Astrocyte (in vitro differentiated cells and primary cell): ENCODE data around the gene SIGLEC11. TPM values are rescaled to one million over a fixed set of nuclear protein-coding genes. Genes with fewer than 3 reads are reported as not detected.

Experiments
- DNase-seq: peaks from one replicate; pipeline ENCODE4 v3.0.0-alpha.2; 2010; ENCODE audit warnings: low read depth
- FAIRE-seq: peaks from 2 replicates; lab custom pipeline; 2011; peaks lifted over from hg19 to GRCh38; lab: Jason Lieb, UNC
- H2AFZ ChIP-seq: 2 replicates; pipeline ENCODE4 v1.6.0; 2012; ENCODE audit warnings: low read depth, low read length, inconsistent platforms
- H3K27ac ChIP-seq: 2 replicates; pipeline ENCODE4 v1.5.1; 2011; ENCODE audit warnings: low read depth, low read length, inconsistent platforms
- H3K27me3 ChIP-seq: 2 replicates; pipeline ENCODE4 v1.6.0; 2011; ENCODE audit warnings: low read length, inconsistent platforms; ENCODE audit not compliant: insufficient read depth
- H3K36me3 ChIP-seq: 2 replicates; pipeline ENCODE4 v1.5.1; 2011; ENCODE audit warnings: low read length, inconsistent platforms; ENCODE audit not compliant: insufficient read depth
- H3K4me1 ChIP-seq: 2 replicates; pipeline ENCODE4 v1.5.1; 2011; ENCODE audit warnings: low read length, inconsistent platforms; ENCODE audit not compliant: insufficient read depth
- H3K4me2 ChIP-seq: 2 replicates; pipeline ENCODE4 v1.6.0; 2012; ENCODE audit warnings: low read length, inconsistent platforms
- H3K4me3 ChIP-seq: 2 replicates; pipeline ENCODE4 v1.5.1; 2011; ENCODE audit warnings: low read depth, mild to moderate bottlenecking, low read length, inconsistent platforms; ENCODE audit not compliant: insufficient read depth
- H3K79me2 ChIP-seq: 2 replicates; pipeline ENCODE4 v1.6.0; 2012; ENCODE audit warnings: mild to moderate bottlenecking, low read length, inconsistent platforms; ENCODE audit not compliant: insufficient read depth
- H3K9ac ChIP-seq: 2 replicates; pipeline ENCODE4 v1.6.0; 2012; ENCODE audit warnings: mild to moderate bottlenecking, low read length, inconsistent platforms
- H3K9me3 ChIP-seq: 2 replicates; pipeline ENCODE4 v1.5.1; 2012; ENCODE audit warnings: low read depth, mild to moderate bottlenecking, low read length, inconsistent platforms; ENCODE audit not compliant: insufficient read depth
- H4K20me1 ChIP-seq: 2 replicates; pipeline ENCODE4 v1.6.0; 2012; ENCODE audit warnings: low read length, inconsistent platforms; ENCODE audit not compliant: insufficient read depth
- H3K27ac Mint-ChIP-seq: one replicate; pipeline ENCODE4 v1.8.0; 2021; ENCODE audit warnings: mild to moderate bottlenecking, mixed read lengths; ENCODE audit not compliant: unreplicated experiment
- H3K27me3 Mint-ChIP-seq: one replicate; pipeline ENCODE4 v1.8.0; 2021; ENCODE audit warnings: low read depth, mixed read lengths; ENCODE audit not compliant: unreplicated experiment
- H3K36me3 Mint-ChIP-seq: one replicate; pipeline ENCODE4 v1.8.0; 2021; ENCODE audit warnings: low read depth, mixed read lengths; ENCODE audit not compliant: unreplicated experiment
- H3K4me1 Mint-ChIP-seq: one replicate; pipeline ENCODE4 v1.8.0; 2021; ENCODE audit warnings: low read depth, mixed read lengths; ENCODE audit not compliant: unreplicated experiment
- H3K4me3 Mint-ChIP-seq: one replicate; pipeline ENCODE4 v1.8.0; 2021; ENCODE audit warnings: mild to moderate bottlenecking, moderate library complexity, mixed read lengths; ENCODE audit not compliant: unreplicated experiment
- H3K9me3 Mint-ChIP-seq: one replicate; pipeline ENCODE4 v1.8.0; 2021; ENCODE audit warnings: mild to moderate bottlenecking, mixed read lengths; ENCODE audit not compliant: unreplicated experiment
- CTCF ChIP-seq: IDR thresholded peaks from 2 replicates; pipeline ENCODE4 v1.5.1; 2011; ENCODE audit warnings: low read depth, mild to moderate bottlenecking, inconsistent platforms, low read length, moderate library complexity; ENCODE audit not compliant: insufficient read depth
- EZH2 ChIP-seq: IDR thresholded peaks from 2 replicates; pipeline ENCODE4 v1.6.1; 2012; ENCODE audit warnings: mild to moderate bottlenecking, low read length, inconsistent platforms; ENCODE audit not compliant: insufficient read depth
- total RNA-seq: library from RNA; stranded (reverse); gene quantifications from 2 replicates; pipeline ENCODE4 v1.2.1, GENCODE V29; 2021

Gene SIGLEC11
- total RNA-seq, 1 donor from 2014 or later = not detected

DNA sequence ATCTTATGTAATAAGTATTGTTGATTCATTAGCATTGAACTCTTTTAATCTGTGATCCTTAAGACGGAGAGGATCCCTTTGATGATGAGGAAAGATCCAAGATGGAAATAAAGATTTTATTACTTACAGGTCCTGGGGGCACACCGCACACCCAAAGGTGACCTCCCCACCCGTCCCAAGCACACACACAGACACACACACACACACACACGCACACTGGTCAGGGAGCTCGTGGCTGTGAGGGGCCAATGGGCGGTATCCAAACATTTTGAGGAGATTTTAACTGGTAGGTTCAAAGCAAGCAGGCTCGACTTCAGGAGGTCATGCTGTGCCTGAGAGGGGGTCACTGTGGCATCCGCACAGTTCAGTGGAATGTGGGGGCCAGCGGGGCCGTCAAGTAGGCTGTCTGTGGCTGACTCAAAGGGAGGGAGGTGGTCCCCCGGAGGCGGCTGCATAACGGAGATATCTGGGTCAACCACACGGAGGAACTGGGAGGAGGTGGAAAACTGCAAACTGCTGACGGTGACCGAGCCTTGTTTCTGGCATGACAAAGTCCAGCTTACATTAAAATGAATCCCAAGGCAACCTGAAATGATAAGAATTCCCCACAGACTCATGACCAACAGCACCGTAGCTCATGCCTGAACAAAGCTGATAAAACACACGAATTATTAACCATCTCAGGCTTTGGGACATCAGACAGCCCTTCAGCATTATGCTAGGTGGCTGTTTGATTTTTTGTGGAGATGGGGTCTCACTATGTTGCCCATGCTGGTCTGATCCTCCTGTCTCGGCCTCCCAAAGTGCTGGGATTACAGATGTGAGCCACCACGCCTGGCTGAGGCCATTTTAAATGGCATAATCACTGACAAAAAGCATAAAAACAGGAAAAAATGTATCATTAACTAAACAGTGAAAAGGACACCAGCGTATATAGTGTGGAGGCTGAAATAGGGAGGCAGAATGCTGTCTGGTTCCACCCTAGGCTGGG, 20.9 kb upstream of the SIGLEC11 start:
- no peaks in the 10 kb centered on the region for H3K9me3 Mint-ChIP-seq
- H3K27me3 Mint-ChIP-seq = no peaks in the 10 kb centered on the region
- no peak overlapping the region for H2AFZ ChIP-seq
- FAIRE-seq = no peak
- no peak for DNase-seq
- peaks cover 23% of the 10 kb centered on the region for H3K36me3 Mint-ChIP-seq
- no peaks in the 10 kb centered on the region for H3K4me1 ChIP-seq
- H4K20me1 ChIP-seq = peaks cover 22% of the 10 kb centered on the region
- no peaks in the 10 kb centered on the region for H3K9me3 ChIP-seq
- no peak overlapping the region for H3K4me2 ChIP-seq
- TF ChIP-seq EZH2 = no peak
- no peak for TF ChIP-seq CTCF
- no peaks in the 10 kb centered on the region for H3K36me3 ChIP-seq
- no peak overlapping the region for H3K27ac Mint-ChIP-seq
- no peak overlapping the region for H3K4me3 Mint-ChIP-seq
- no peak overlapping the region for H3K27ac ChIP-seq
- H3K79me2 ChIP-seq = no peaks in the 10 kb centered on the region
- H3K4me3 ChIP-seq = no peak overlapping the region
- H3K27me3 ChIP-seq = no peaks in the 10 kb centered on the region
- H3K4me1 Mint-ChIP-seq = no peaks in the 10 kb centered on the region
- H3K9ac ChIP-seq = no peak overlapping the region

DNA sequence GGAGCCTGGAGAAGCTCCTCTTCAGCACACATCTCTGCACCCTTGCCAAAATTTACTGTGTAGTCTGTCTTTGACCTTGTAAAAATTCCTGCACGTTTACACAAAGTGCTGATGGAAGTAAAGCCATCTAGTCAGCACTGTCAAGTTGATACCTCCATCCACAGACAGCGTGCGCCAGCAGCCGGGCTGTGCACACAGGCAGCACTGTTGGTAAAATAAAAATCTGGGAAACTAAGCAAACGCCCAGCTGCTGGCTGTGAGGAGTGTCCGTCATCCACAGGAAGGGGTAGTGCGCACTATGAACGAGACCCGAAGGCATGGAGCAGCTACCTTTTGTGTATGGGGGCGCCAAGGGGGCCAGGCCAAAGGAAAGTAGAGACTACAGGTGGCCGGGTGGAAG, 17.4 kb upstream of the SIGLEC11 start:
- Histone ChIP-seq H3K4me1 (no peaks in the 10 kb centered on the region), H2AFZ (no peak overlapping the region), H3K9me3 (no peaks in the 10 kb centered on the region), H3K4me2 (no peak overlapping the region), H3K79me2 (no peaks in the 10 kb centered on the region), H3K27me3 (no peaks in the 10 kb centered on the region), H4K20me1 (no peaks in the 10 kb centered on the region), H3K27ac (no peak overlapping the region), H3K36me3 (no peaks in the 10 kb centered on the region), H3K4me3 (no peak overlapping the region), H3K9ac (no peak overlapping the region)
- no peak for DNase-seq
- H3K4me3 Mint-ChIP-seq = no peak overlapping the region
- H3K36me3 Mint-ChIP-seq = peaks cover 15% of the 10 kb centered on the region
- H3K4me1 Mint-ChIP-seq = no peaks in the 10 kb centered on the region
- TF ChIP-seq CTCF = no peak
- no peak for TF ChIP-seq EZH2
- peaks cover 4% of the 10 kb centered on the region for H3K27me3 Mint-ChIP-seq
- H3K9me3 Mint-ChIP-seq = peaks cover under 1% of the 10 kb centered on the region
- no peak overlapping the region for H3K27ac Mint-ChIP-seq
- FAIRE-seq = no peak

- no peaks in the 10 kb centered on the region for H3K79me2 ChIP-seq
- H3K4me3 ChIP-seq = no peak overlapping the region
- Mint-ChIP-seq H3K27me3 (peaks cover 7% of the 10 kb centered on the region), H3K9me3 (peaks cover 2% of the 10 kb centered on the region), H3K4me3 (no peak overlapping the region), H3K36me3 (peaks cover 17% of the 10 kb centered on the region), H3K4me1 (no peaks in the 10 kb centered on the region), H3K27ac (no peak overlapping the region)
- no peak for DNase-seq
- no peak for FAIRE-seq
- H3K27me3 ChIP-seq = no peaks in the 10 kb centered on the region
- H3K4me1 ChIP-seq = no peaks in the 10 kb centered on the region
- H3K9ac ChIP-seq = no peak overlapping the region
- H2AFZ ChIP-seq = no peak overlapping the region
- no peak overlapping the region for H3K4me2 ChIP-seq
- H3K9me3 ChIP-seq = no peaks in the 10 kb centered on the region
- no peaks in the 10 kb centered on the region for H3K36me3 ChIP-seq
- TF ChIP-seq CTCF = no peak
- TF ChIP-seq EZH2 = no peak
- no peak overlapping the region for H3K27ac ChIP-seq
- H4K20me1 ChIP-seq = no peaks in the 10 kb centered on the region
These were observed 16.9 kb upstream of the SIGLEC11 start for GRCh38 chr19:49977881-49978280.
